ENCODE measurements around the gene CAPN5.

CAPN5 gene

GRCh38 chr11:77147668-77148321, 81.0 kb downstream of the CAPN5 start:
- peak; percentile 62 for FAIRE-seq
- DNase-seq (ENCODE audit: low spot score), result no peak

GRCh38 chr11:77148963-77149715, 82.4 kb downstream of the CAPN5 start:
- FAIRE-seq (no peak), DNase-seq (ENCODE audit: low spot score) (no peak)

GRCh38 chr11:77149716-77150392, 83.1 kb downstream of the CAPN5 start:
- DNase-seq (ENCODE audit: low spot score) (no peak), FAIRE-seq (no peak)

GRCh38 chr11:77150836-77151235, 84.1 kb downstream of the CAPN5 start:
- no peak for DNase-seq (ENCODE audit: low spot score)
- FAIRE-seq, result no peak

GRCh38 chr11:77151804-77152509, 85.2 kb downstream of the CAPN5 start:
- FAIRE-seq (peak; percentile 99), DNase-seq (ENCODE audit: low spot score) (peak; percentile 53)

GRCh38 chr11:77152846-77153245, 86.1 kb downstream of the CAPN5 start:
- no peak for DNase-seq (ENCODE audit: low spot score)
- no peak for FAIRE-seq

- FAIRE-seq (no peak), DNase-seq (ENCODE audit: low spot score) (no peak)
These were observed 86.8 kb downstream of the CAPN5 start for GRCh38 chr11:77153276-77154185.

- FAIRE-seq, result no peak
- no peak for DNase-seq (ENCODE audit: low spot score)
These were observed 87.8 kb downstream of the CAPN5 start for GRCh38 chr11:77154381-77155081.

- no peak for DNase-seq (ENCODE audit: low spot score)
- no peak for FAIRE-seq
These were observed 88.3 kb downstream of the CAPN5 start for GRCh38 chr11:77155082-77155475.

- DNase-seq (ENCODE audit: low spot score), result no peak
- no peak for FAIRE-seq
These were observed 88.9 kb downstream of the CAPN5 start for GRCh38 chr11:77155556-77156130.

- DNase-seq (ENCODE audit: low spot score) (no peak), FAIRE-seq (no peak)
These were observed 89.8 kb downstream of the CAPN5 start for GRCh38 chr11:77156396-77157195.

GRCh38 chr11:77158041-77158695, 91.4 kb downstream of the CAPN5 start:
- FAIRE-seq, result no peak
- DNase-seq (ENCODE audit: low spot score), result no peak

- FAIRE-seq, result peak; percentile 62
- no peak for DNase-seq (ENCODE audit: low spot score)
These were observed 92.6 kb downstream of the CAPN5 start for GRCh38 chr11:77159219-77159936.

GRCh38 chr11:77159937-77160495, 93.2 kb downstream of the CAPN5 start:
- DNase-seq (ENCODE audit: low spot score) (no peak), FAIRE-seq (no peak)

GRCh38 chr11:77163271-77163670, 96.5 kb downstream of the CAPN5 start:
- FAIRE-seq, result no peak
- no peak for DNase-seq (ENCODE audit: low spot score)

GRCh38 chr11:77165066-77165465, 98.3 kb downstream of the CAPN5 start:
- FAIRE-seq (no peak), DNase-seq (ENCODE audit: low spot score) (no peak)

GRCh38 chr11:77166021-77166420, 99.2 kb downstream of the CAPN5 start:
- FAIRE-seq (no peak), DNase-seq (ENCODE audit: low spot score) (no peak)

Data from urothelium cell line (cell line).